ENCODE measurements around the gene DENND6B. TPM values are rescaled to one million over a fixed set of nuclear protein-coding genes. Genes with fewer than 3 reads are reported as not detected.

DENND6B gene
- total and polyA plus RNA-seq, 2 of the 13 experiments (the other 11 are each of a cell fraction or from before 2014, with no cell fraction given), result 0.95 to 3.8 TPM

- TF ChIP-seq HNF1B (CRISPR knock-in tag; IDR thresholded peaks at IDR 0.05) (0 out of 2 replicates have a peak, but pooled peaks have one; percentile 14), CBFB (CRISPR knock-in tag; IDR thresholded peaks at IDR 0.05) (no peak), HHEX (CRISPR knock-in tag; IDR thresholded peaks at IDR 0.05) (no peak), ZNF615 (CRISPR knock-in tag; IDR thresholded peaks at IDR 0.05; ENCODE audit: borderline replicate concordance) (no peak), ZBTB8A (CRISPR knock-in tag; IDR thresholded peaks at IDR 0.05; ENCODE audit: borderline replicate concordance, low read depth) (no peak), TEAD2 (CRISPR knock-in tag; IDR thresholded peaks at IDR 0.05) (no peak), SKIL (CRISPR knock-in tag; IDR thresholded peaks at IDR 0.05; ENCODE audit: borderline replicate concordance) (no peak), ZNF772 (CRISPR knock-in tag; IDR thresholded peaks at IDR 0.05) (no peak), MTA1 (CRISPR knock-in tag; IDR thresholded peaks at IDR 0.05; ENCODE audit: borderline replicate concordance) (no peak), BCLAF1 (IDR thresholded peaks at IDR 0.05) (no peak), ZNF670 (CRISPR knock-in tag; IDR thresholded peaks at IDR 0.05; ENCODE audit: borderline replicate concordance) (no peak), FOXA3 (CRISPR knock-in tag; IDR thresholded peaks at IDR 0.05) (no peak), ZNF296 (CRISPR knock-in tag; conservative IDR thresholded peaks at IDR 0.05) (no peak), ZBTB10 (CRISPR knock-in tag; IDR thresholded peaks at IDR 0.05; ENCODE audit: borderline replicate concordance) (peak; percentile 7; the same call in 1 of the 2 replicates), BRF2 (CRISPR knock-in tag; IDR thresholded peaks at IDR 0.05) (no peak), BCL6 (CRISPR knock-in tag; IDR thresholded peaks at IDR 0.05) (no peak)
Measured at GRCh38 chr22:50305923-50306566, 20.8 kb downstream of the DENND6B start (continued).

All from HepG2 (cell line).